Measurements from ENCODE around the gene STX2.

STX2 gene

DNA sequence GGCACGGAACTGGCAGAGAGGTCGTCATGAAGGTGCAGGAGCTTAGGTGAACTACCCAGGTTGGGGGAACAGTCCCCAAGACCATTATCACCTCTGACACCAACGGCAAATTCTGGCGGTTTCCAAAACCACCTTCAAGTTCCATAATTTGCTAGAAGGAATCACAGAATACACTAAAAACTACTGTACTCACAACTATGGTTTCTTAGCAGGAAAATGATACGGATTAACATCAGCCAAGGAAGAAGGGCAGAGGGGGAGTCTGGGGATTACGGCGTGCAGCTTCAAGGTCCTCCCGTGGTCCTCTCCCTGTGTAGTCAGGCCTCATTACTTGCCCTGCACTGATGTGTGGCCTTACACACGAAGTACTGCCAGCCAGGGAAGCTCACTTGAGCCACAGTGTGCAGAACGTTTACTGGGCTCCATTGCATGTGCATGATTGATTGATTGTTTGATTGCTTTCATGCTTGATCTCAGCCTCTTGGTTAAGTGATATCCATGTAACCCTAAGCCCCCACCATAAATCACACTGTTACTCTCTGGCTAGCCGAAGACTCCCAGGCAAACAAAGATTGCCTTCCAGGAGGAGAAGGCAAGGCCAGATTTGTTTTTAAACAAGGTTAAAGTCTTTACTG, 837 bp upstream of the STX2 start:
- Histone ChIP-seq H3K27me3 (ENCODE audit: control insufficient read depth, insufficient read depth, low read length) (no peaks in the 10 kb centered on the region), H3K4me1 (ENCODE audit: control insufficient read depth, insufficient read depth, low read length) (peaks cover 14% of the 10 kb centered on the region), H3K4me2 (ENCODE audit: low read length) (peak overlapping the region; percentile 84), H3K36me3 (ENCODE audit: insufficient read depth, low read length) (peaks cover 2% of the 10 kb centered on the region), H3K4me3 (ENCODE audit: low read length) (peak overlapping the region; percentile 69), H3K9ac (ENCODE audit: low read depth, low read length) (peak overlapping the region; percentile 42), H3K9me3 (replicated peaks; ENCODE audit: low read length) (no peaks in the 10 kb centered on the region)

DNA sequence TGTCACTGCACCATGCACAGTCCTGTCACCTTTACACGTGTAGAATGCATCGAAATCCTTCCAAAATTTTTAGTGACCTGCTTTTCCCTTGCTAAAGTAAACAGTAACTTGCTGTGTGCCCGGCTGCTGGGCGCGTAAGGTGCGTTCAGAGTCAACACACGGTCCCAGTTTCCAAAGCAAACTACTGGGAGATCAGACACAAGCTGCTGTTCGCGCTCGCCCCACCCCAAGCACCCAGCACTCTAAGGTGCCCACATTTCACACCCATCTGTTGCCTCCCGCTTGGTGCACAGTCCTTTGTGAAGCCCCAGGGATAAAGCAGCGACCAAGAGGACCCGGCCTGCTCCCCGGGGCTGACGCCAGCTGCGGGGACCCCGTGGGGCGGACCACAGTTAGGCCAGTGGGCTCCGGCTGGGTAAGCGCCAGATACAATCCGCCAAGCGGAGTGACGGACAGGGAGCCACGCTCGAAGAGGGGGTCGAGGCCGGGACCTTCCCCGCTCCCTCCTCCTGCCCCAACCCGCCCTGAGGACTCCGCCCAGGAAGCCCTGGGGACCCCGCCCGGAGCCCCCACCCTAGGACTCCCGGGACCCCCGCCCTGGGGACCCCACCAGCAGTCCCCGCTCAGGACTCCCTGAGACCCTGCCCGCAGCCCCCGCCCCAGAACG, 633 bp downstream of the STX2 start:
- no peaks in the 10 kb centered on the region for H3K27me3 ChIP-seq (ENCODE audit: control insufficient read depth, insufficient read depth, low read length)
- peaks cover 2% of the 10 kb centered on the region for H3K36me3 ChIP-seq (ENCODE audit: insufficient read depth, low read length)
- peak overlapping the region; percentile 91 for H3K4me3 ChIP-seq (ENCODE audit: low read length)
- no peaks in the 10 kb centered on the region for H3K9me3 ChIP-seq (replicated peaks; ENCODE audit: low read length)
- peaks cover 18% of the 10 kb centered on the region for H3K4me1 ChIP-seq (ENCODE audit: control insufficient read depth, insufficient read depth, low read length)
- H3K4me2 ChIP-seq (ENCODE audit: low read length): peak overlapping the region; percentile 76
- H3K9ac ChIP-seq (ENCODE audit: low read depth, low read length): peak overlapping the region; percentile 85

DNA sequence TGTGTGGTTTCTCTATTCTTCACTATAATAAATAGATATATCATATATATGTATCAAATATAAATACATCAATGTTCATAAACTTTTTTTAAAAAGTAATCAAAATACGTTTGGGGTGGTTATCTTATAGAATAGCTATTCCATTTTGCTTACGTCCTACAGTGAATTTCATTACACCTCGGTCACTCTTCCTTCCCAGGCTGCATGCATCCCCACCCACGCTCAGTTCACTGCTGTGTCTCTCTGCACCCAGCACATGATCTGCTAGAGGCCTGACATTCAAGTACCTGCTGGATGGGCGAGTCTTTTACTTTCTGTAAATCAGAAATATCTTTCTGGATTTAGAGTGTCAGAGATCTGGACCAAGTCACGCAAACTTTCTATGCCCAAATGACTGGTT, 3.6 kb downstream of the STX2 start:
- H3K4me3 ChIP-seq (ENCODE audit: low read length): no peak overlapping the region
- H3K27me3 ChIP-seq (ENCODE audit: control insufficient read depth, insufficient read depth, low read length): no peaks in the 10 kb centered on the region
- no peaks in the 10 kb centered on the region for H3K9me3 ChIP-seq (replicated peaks; ENCODE audit: low read length)
- peaks cover 35% of the 10 kb centered on the region for H3K4me1 ChIP-seq (ENCODE audit: control insufficient read depth, insufficient read depth, low read length)
- no peak overlapping the region for H3K9ac ChIP-seq (ENCODE audit: low read depth, low read length)
- peaks cover 2% of the 10 kb centered on the region for H3K36me3 ChIP-seq (ENCODE audit: insufficient read depth, low read length)
- no peak overlapping the region for H3K4me2 ChIP-seq (ENCODE audit: low read length)

DNA sequence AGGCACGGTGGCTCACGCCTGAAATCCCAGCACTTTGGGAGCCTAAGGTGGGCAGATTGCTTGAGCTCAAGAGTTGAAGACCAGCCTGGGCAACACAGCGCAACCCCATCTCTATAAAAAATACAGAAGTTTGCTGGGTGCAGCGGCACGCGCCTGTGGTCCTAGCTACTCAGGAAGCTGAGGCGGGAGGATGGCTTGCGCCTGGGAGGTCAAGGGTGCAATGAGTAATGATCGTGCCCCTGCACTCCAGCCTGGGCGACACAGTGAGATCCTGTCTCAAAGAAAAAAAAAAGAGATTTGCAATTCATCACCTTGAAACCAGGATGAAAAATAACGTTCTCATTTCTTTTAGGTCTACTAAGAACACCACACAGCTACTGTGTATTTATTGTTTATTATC, 4.0 kb downstream of the STX2 start:
- Histone ChIP-seq H3K4me3 (ENCODE audit: low read length) (no peak overlapping the region), H3K4me1 (ENCODE audit: control insufficient read depth, insufficient read depth, low read length) (peaks cover 35% of the 10 kb centered on the region), H3K27me3 (ENCODE audit: control insufficient read depth, insufficient read depth, low read length) (no peaks in the 10 kb centered on the region), H3K36me3 (ENCODE audit: insufficient read depth, low read length) (peaks cover 2% of the 10 kb centered on the region), H3K4me2 (ENCODE audit: low read length) (no peak overlapping the region), H3K9ac (ENCODE audit: low read depth, low read length) (no peak overlapping the region), H3K9me3 (replicated peaks; ENCODE audit: low read length) (no peaks in the 10 kb centered on the region)

DNA sequence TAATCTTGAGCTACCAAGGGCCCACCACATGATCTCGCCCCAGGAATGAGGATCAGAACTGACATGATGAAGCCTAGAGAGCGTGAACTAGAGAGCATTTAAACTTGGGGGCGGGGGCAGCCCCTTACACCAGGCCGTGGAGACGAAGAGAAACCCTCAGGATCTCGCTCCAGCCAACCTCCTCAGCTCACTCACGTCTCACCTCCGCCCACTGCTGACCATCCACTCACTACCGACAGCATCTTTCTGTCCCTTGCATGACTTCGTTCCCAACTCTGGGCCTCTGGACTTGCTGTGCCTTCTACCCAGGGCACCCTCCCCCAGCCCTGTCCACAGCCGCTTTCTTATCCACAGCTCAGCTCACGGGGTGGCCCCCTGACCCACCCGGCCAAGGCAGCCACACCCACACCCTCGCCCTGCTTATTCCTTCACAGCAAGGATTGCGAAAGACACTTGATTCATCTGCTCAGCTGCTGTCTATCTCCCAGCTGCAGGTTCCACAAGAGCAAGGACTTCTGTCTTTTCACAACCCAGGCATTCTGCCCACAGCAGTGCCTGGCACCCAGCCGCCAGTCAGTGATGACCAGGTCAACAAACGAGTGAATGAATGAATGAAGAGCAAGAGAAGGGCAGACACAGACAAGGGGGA, 6.4 kb downstream of the STX2 start:
- Histone ChIP-seq H3K9ac (ENCODE audit: low read depth, low read length) (peak overlapping the region; percentile 6), H3K4me2 (ENCODE audit: low read length) (peak overlapping the region; percentile 78), H3K9me3 (replicated peaks; ENCODE audit: low read length) (no peaks in the 10 kb centered on the region), H3K4me1 (ENCODE audit: control insufficient read depth, insufficient read depth, low read length) (peaks cover 30% of the 10 kb centered on the region), H3K36me3 (ENCODE audit: insufficient read depth, low read length) (peaks cover 2% of the 10 kb centered on the region), H3K27me3 (ENCODE audit: control insufficient read depth, insufficient read depth, low read length) (no peaks in the 10 kb centered on the region), H3K4me3 (ENCODE audit: low read length) (peak overlapping the region; percentile 57)

DNA sequence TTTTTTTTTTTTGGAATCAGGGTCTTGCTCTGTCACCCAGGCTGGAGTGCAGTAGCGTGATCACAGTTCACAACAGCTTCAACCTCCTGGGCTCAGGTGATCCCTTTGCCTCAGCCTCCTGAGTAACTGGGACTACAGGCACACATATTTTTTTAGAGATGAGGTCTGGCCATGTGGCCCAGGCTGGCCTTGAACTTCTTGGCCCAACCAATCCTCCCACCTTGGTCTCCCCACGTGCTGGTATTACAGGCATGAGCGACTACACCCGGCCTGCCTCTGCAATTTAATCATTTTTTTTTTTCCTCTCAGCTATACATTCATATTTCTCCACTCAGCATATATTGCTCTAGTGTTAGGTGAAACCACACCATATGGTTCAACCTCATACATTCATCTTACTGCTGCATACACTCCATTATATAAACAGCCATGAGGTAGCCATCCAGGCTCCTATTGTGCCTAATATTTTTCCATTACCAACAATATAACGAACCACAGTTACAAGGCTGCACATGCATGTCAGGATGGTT, 7.1 kb downstream of the STX2 start:
- H3K4me2 ChIP-seq (ENCODE audit: low read length): no peak overlapping the region
- no peak overlapping the region for H3K4me3 ChIP-seq (ENCODE audit: low read length)
- H3K9me3 ChIP-seq (replicated peaks; ENCODE audit: low read length): no peaks in the 10 kb centered on the region
- H3K9ac ChIP-seq (ENCODE audit: low read depth, low read length): no peak overlapping the region
- H3K27me3 ChIP-seq (ENCODE audit: control insufficient read depth, insufficient read depth, low read length): no peaks in the 10 kb centered on the region
- H3K4me1 ChIP-seq (ENCODE audit: control insufficient read depth, insufficient read depth, low read length): peaks cover 34% of the 10 kb centered on the region
- peaks cover 2% of the 10 kb centered on the region for H3K36me3 ChIP-seq (ENCODE audit: insufficient read depth, low read length)

DNA sequence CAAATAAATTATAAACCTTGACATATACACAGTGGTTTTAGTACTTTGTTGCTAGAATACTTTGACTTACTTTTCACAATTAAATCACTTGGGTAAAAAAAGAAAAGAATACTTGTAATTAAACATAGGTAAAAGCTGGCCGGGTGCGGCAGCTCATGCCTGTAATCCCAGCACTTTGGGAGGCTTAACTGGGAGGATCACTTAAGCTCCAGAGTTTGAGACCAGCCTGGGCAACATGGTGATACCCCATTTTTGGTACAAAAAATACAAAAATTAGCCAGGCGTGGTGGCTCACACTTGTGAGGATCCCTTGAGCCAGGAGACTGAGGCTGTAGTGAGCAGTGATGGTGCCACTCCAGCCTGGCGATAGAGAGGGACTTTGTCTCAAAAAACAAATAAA, 7.8 kb downstream of the STX2 start:
- H3K36me3 ChIP-seq (ENCODE audit: insufficient read depth, low read length): peaks cover 2% of the 10 kb centered on the region
- no peaks in the 10 kb centered on the region for H3K27me3 ChIP-seq (ENCODE audit: control insufficient read depth, insufficient read depth, low read length)
- H3K4me3 ChIP-seq (ENCODE audit: low read length): no peak overlapping the region
- H3K4me1 ChIP-seq (ENCODE audit: control insufficient read depth, insufficient read depth, low read length): peaks cover 40% of the 10 kb centered on the region
- no peak overlapping the region for H3K4me2 ChIP-seq (ENCODE audit: low read length)
- H3K9ac ChIP-seq (ENCODE audit: low read depth, low read length): no peak overlapping the region
- H3K9me3 ChIP-seq (replicated peaks; ENCODE audit: low read length): no peaks in the 10 kb centered on the region

DNA sequence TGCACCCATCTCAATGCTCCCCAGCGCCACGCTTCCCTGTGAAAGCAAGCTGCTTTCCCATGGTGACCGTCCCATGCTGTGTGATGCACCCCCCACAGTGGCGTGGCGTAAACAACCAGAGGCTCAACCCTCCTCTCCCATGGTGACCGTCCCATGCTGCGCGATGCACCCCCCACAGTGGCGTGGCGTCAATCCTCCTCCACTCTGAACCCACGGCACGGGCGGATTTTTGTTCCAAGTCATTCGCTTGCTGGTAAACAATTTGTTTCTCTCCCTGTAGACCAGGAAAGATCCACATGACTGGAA, 8.9 kb downstream of the STX2 start:
- Histone ChIP-seq H3K4me3 (ENCODE audit: low read length) (no peak overlapping the region), H3K27me3 (ENCODE audit: control insufficient read depth, insufficient read depth, low read length) (no peaks in the 10 kb centered on the region), H3K9me3 (replicated peaks; ENCODE audit: low read length) (no peaks in the 10 kb centered on the region), H3K4me1 (ENCODE audit: control insufficient read depth, insufficient read depth, low read length) (peaks cover 51% of the 10 kb centered on the region), H3K36me3 (ENCODE audit: insufficient read depth, low read length) (peaks cover 6% of the 10 kb centered on the region), H3K9ac (ENCODE audit: low read depth, low read length) (no peak overlapping the region), H3K4me2 (ENCODE audit: low read length) (no peak overlapping the region)

DNA sequence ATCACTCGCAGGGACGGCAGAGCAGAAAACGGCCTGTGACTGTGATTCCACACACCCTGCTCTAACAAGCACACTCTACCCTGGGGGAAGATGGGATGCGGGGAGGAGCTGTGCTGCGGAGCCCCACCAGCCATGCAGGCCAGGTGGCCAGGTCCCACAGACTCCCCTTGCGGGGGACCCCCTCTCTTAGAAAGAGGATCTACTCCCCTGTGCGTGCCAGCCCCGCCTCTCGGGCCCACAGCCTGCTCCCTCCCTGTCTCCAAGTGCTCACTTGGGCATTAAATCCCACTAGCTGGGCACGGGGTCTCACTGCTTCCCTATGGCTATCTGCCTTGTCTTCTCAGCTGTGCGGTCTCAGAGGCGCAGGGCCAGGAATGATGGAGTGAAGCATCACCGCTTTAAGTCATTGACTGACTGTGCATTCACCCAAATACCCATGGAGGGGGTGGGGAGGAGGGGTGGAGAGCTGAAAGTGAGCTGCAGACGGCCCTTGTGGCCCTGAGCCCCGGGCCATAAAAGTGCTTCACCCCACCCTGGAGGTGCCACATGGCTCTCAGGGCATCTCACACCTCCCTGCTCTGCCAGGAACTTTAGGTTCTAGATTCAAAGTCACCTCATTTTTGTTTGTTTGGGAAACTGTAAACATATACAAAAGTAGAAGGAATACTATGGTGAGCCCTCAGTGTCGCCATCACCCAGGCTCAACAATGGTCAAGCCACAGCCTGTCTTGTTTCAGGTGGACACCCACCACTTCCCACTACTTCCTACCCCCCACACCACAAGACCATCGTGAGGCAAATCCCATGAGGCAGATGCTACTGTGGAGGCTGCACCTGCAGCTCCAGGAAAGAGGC, 9.4 kb downstream of the STX2 start:
- Histone ChIP-seq H3K4me1 (ENCODE audit: control insufficient read depth, insufficient read depth, low read length) (peaks cover 52% of the 10 kb centered on the region), H3K4me2 (ENCODE audit: low read length) (peak overlapping the region; percentile 10), H3K9me3 (replicated peaks; ENCODE audit: low read length) (no peaks in the 10 kb centered on the region), H3K9ac (ENCODE audit: low read depth, low read length) (no peak overlapping the region), H3K36me3 (ENCODE audit: insufficient read depth, low read length) (peaks cover 8% of the 10 kb centered on the region), H3K4me3 (ENCODE audit: low read length) (no peak overlapping the region), H3K27me3 (ENCODE audit: control insufficient read depth, insufficient read depth, low read length) (no peaks in the 10 kb centered on the region)

DNA sequence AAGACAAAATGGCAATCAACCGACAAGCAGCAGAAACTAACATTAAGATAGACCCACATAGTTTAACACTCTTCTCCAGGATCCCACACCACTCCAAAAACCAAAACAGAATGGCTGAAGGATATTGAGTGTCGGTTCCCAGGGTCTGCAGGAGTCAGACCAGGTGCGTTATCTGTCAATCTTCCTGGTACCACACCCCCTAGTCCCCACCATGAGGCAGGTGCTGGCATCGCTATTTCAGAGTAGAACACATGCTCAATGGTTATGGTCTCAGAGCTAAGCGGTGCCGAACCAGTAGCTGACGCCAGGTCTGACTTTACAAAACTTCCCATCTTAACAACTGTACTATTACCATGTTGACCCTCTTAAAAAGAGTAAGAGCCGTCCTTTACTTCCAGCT, 10.2 kb downstream of the STX2 start:
- Histone ChIP-seq H3K9me3 (replicated peaks; ENCODE audit: low read length) (no peaks in the 10 kb centered on the region), H3K4me2 (ENCODE audit: low read length) (peak overlapping the region; percentile 10), H3K9ac (ENCODE audit: low read depth, low read length) (no peak overlapping the region), H3K36me3 (ENCODE audit: insufficient read depth, low read length) (peaks cover 12% of the 10 kb centered on the region), H3K4me3 (ENCODE audit: low read length) (no peak overlapping the region), H3K4me1 (ENCODE audit: control insufficient read depth, insufficient read depth, low read length) (peaks cover 52% of the 10 kb centered on the region), H3K27me3 (ENCODE audit: control insufficient read depth, insufficient read depth, low read length) (no peaks in the 10 kb centered on the region)

DNA sequence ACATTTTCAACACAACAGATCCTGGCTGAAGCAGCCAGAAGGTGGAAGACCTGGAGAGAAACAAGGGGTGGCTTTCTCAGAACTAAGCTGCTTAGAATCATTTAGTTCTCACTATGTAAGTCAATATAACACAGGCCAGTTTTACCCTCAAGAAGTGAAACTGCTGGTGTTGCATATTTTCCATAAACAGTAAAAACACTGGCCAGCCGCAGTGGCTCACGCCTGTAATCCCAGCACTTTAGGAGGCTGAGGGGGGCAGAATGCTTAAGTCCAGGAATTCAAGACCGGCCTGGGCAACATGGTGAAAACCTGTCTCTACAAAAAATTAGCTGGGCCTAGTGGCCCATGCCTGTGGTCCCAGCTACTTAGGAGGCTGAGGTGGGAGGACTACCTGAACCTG, 11.6 kb downstream of the STX2 start:
- H3K27me3 ChIP-seq (ENCODE audit: control insufficient read depth, insufficient read depth, low read length): no peaks in the 10 kb centered on the region
- no peak overlapping the region for H3K4me2 ChIP-seq (ENCODE audit: low read length)
- no peak overlapping the region for H3K9ac ChIP-seq (ENCODE audit: low read depth, low read length)
- peaks cover 25% of the 10 kb centered on the region for H3K36me3 ChIP-seq (ENCODE audit: insufficient read depth, low read length)
- no peak overlapping the region for H3K4me3 ChIP-seq (ENCODE audit: low read length)
- no peaks in the 10 kb centered on the region for H3K9me3 ChIP-seq (replicated peaks; ENCODE audit: low read length)
- peaks cover 38% of the 10 kb centered on the region for H3K4me1 ChIP-seq (ENCODE audit: control insufficient read depth, insufficient read depth, low read length)
